ENCODE data around the gene PTPRD. TPM values are rescaled to one million over a fixed set of nuclear protein-coding genes. Genes with fewer than 3 reads are reported as not detected.

The PTPRD gene
- total RNA-seq, 1 experiment from 2014 or later = 0.02 TPM

DNA sequence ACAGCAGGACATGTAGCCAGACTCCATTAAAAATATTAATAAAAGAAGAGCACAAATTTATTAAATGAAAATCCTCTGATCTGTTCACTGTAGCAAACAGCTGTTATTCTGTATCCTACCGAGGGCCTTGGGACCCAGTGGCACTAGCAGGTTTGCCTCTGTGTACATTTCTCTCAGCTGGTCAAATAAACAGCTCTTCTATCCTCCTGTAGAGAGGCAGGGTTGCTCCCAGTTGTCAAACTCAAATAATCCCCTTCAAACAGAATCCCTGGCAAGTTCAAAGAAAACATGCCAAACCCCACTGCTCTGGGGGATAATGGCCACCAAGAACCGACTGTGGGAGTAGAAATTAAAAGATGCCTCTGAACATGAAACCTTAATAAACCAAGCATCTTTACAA lies 1551.2 kb downstream of the PTPRD start:
- no peak for ATAC-seq
- Histone ChIP-seq H4K20me1 (ENCODE audit: insufficient read depth) (no peaks in the 10 kb centered on the region; the same call in 1 of the 2 replicates), H3K9ac (ENCODE audit: low read length) (no peak overlapping the region), H3K36me3 (ENCODE audit: control insufficient read depth in 1 of 2, insufficient read depth in 2 of 2, low read length in 2 of 2) (no peaks in the 10 kb centered on the region), H3K4me3 (replicated peaks in 1 of 2; ENCODE audit: low read depth in 1 of 2, low read length in 2 of 2) (no peak overlapping the region), H3K9me3 (ENCODE audit: control insufficient read depth in 1 of 2, insufficient read depth in 1 of 2, low read depth in 1 of 2, low read length in 2 of 2) (peaks cover 21 to 26% of the 10 kb centered on the region in 2 experiments; a peak in 3 of 4 replicates), H2AFZ (ENCODE audit: low read depth, low read length, poor library complexity, severe bottlenecking) (no peak overlapping the region), H3K4me2 (ENCODE audit: low read length) (no peak overlapping the region), H3K27me3 (ENCODE audit: insufficient read depth, low read length) (no peaks in the 10 kb centered on the region), H3K27ac (ENCODE audit: low read depth, low read length) (no peak overlapping the region), H3K79me2 (ENCODE audit: insufficient read depth, low read length) (no peaks in the 10 kb centered on the region), H3K4me1 (ENCODE audit: control insufficient read depth in 1 of 2, insufficient read depth in 2 of 2, low read length in 2 of 2) (no peaks in the 10 kb centered on the region), H3K9me2 (ENCODE audit: insufficient read depth) (no peaks in the 10 kb centered on the region)
- intact Hi-C loops (cut with micrococcal nuclease) = no loop called here
- ChIA-PET POLR2A (no interaction called here), CTCF (no interaction called here), RAD21 (ENCODE audit: low non-redundant PET in 1 of 2, low total read pairs in 2 of 2, uncharacterized antibody in 2 of 2, unreplicated experiment in 2 of 2) (no interaction called here)
- TF ChIP-seq JUND (IDR thresholded peaks at IDR 0.05) = no peak
- TF ChIP-seq FOSL1 (IDR thresholded peaks at IDR 0.05; ENCODE audit: low read depth) = no peak
- TF ChIP-seq EZH2phosphoT487 (IDR thresholded peaks at IDR 0.05; ENCODE audit: borderline replicate concordance) = no peak
- TF ChIP-seq, protein P1, sequence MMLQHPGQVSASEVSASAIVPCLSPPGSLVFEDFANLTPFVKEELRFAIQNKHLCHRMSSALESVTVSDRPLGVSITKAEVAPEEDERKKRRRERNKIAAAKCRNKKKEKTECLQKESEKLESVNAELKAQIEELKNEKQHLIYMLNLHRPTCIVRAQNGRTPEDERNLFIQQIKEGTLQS (IDR thresholded peaks at IDR 0.05) = no peak
- no peak for TF ChIP-seq ZNF274 (IDR thresholded peaks at IDR 0.05; ENCODE audit: low read depth, low read length)
- no peak for TF ChIP-seq YY1 (IDR thresholded peaks at IDR 0.05; ENCODE audit: extremely low read depth, insufficient replicate concordance, low read depth, low read length)
- no peak for TF ChIP-seq EGR1 (IDR thresholded peaks at IDR 0.05; ENCODE audit: low read depth)
- TF ChIP-seq CEBPB (IDR thresholded peaks at IDR 0.05; ENCODE audit: low read depth) = no peak
- BruUV-seq (replicated peaks) = no TSS peak
- DNase-seq (ENCODE audit: low read depth, low spot score) = no peak

DNA sequence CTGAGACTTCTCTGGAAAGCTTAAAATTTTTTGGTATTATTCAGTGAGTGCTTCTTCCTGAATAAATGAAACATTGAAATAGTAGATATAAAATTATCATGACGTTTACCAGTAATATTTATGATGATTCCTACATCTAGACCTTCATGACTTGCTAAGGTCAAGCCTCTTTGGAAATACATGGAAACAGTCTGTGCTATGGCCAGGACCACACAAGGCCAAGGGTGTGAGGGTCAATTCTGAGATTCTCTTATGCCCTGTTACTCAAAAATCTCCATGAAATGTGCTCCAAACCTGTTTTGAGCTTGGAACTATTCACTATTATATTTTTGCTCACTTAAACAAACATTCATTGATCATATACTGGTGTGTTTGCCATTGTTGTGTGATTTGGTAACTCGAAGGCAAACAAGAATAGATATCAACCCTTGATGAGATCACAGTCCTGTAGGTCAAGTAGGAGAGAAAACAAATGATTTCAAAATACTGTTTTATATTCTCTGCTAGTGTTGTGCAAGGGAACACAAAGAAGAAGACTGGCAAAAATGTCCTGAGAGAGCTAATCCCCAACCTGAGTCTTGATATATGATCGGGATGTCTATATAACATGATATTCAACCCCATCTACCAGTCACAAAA lies 1558.3 kb downstream of the PTPRD start:
- Histone ChIP-seq H3K4me1 (ENCODE audit: control insufficient read depth in 1 of 2, insufficient read depth in 2 of 2, low read length in 2 of 2) (no peaks in the 10 kb centered on the region), H3K36me3 (ENCODE audit: control insufficient read depth in 1 of 2, insufficient read depth in 2 of 2, low read length in 2 of 2) (no peaks in the 10 kb centered on the region), H4K20me1 (ENCODE audit: insufficient read depth) (no peaks in the 10 kb centered on the region), H3K79me2 (ENCODE audit: insufficient read depth, low read length) (no peaks in the 10 kb centered on the region), H3K9ac (ENCODE audit: low read length) (no peak overlapping the region), H3K27ac (ENCODE audit: low read depth, low read length) (no peak overlapping the region), H2AFZ (ENCODE audit: low read depth, low read length, poor library complexity, severe bottlenecking) (no peak overlapping the region), H3K4me2 (ENCODE audit: low read length) (no peak overlapping the region), H3K9me2 (ENCODE audit: insufficient read depth) (no peaks in the 10 kb centered on the region), H3K4me3 (replicated peaks in 1 of 2; ENCODE audit: low read depth in 1 of 2, low read length in 2 of 2) (no peak overlapping the region), H3K9me3 (ENCODE audit: control insufficient read depth in 1 of 2, insufficient read depth in 1 of 2, low read depth in 1 of 2, low read length in 2 of 2) (peaks cover 18 to 34% of the 10 kb centered on the region in 2 experiments; a peak in 2 of 4 replicates), H3K27me3 (ENCODE audit: insufficient read depth, low read length) (no peaks in the 10 kb centered on the region)
- intact Hi-C loops (cut with micrococcal nuclease) = no loop called here
- TF ChIP-seq, protein P1 (IDR thresholded peaks at IDR 0.05) = no peak
- POLR2A ChIA-PET = no interaction called here
- DNase-seq (ENCODE audit: low read depth, low spot score) = no peak
- no TSS peak for BruUV-seq (replicated peaks)
- no peak for ATAC-seq
- RAD21 ChIA-PET (ENCODE audit: low non-redundant PET in 1 of 2, low total read pairs in 2 of 2, uncharacterized antibody in 2 of 2, unreplicated experiment in 2 of 2) = no interaction called here
- CTCF ChIA-PET = no interaction called here
